HEK293 (cell line): Measurements from ENCODE around the gene TM7SF3.
A peak's percentile ranks its signal among the peaks of the same experiment; 100 is the strongest.

Source experiments
- CTCF ChIA-PET: fragments of 350-600 bp; formaldehyde crosslinking; extraction: SDS; loops from one replicate; lab custom pipeline; 2021; ENCODE audit warnings: antibody characterized with exemption; lab: Yijun Ruan, JAX
- POLR2A ChIA-PET: fragments of 300-600 bp; formaldehyde crosslinking; extraction: SDS; loops from one replicate; lab custom pipeline; 2020; ENCODE audit warnings: antibody characterized with exemption, inconsistent platforms; lab: Yijun Ruan, JAX
- H3K27ac ChIP-seq: fragments of 200-500 bp; sonication (Bioruptor generic); 2 replicates; pipeline ENCODE4 v1.5.1; 2014; ENCODE audit warnings: low read depth, low read length, control low read depth, inconsistent platforms; ENCODE audit errors: extremely low read depth
- H3K36me3 ChIP-seq, 2 experiments: fragments of 200-500 bp in 1 of 2; sonication (Bioruptor generic) in 1 of 2; 1 replicate in 1 of 2; 2 replicates in 1 of 2; pipeline ENCODE4 v1.5.1; 2014 to 2017; ENCODE audit warnings: inconsistent platforms in 2 of 2, low read length in 2 of 2; ENCODE audit not compliant: control insufficient read depth in 2 of 2, insufficient read depth in 1 of 2
- H3K4me1 ChIP-seq: fragments of 200-500 bp; sonication (Bioruptor generic); 2 replicates; pipeline ENCODE4 v1.5.1; 2014; ENCODE audit warnings: mild to moderate bottlenecking, low read length, inconsistent platforms; ENCODE audit not compliant: control insufficient read depth, insufficient read depth
- H3K4me3 ChIP-seq: 2 replicates; pipeline ENCODE4 v1.5.1; 2011; ENCODE audit warnings: low read depth, mild to moderate bottlenecking, control low read depth, low read length, moderate library complexity
- H3K9me3 ChIP-seq: fragments of 200-500 bp; sonication (Bioruptor generic); 2 replicates; pipeline ENCODE4 v1.5.1; 2014; ENCODE audit warnings: low read depth, low read length, inconsistent platforms; ENCODE audit not compliant: control insufficient read depth, insufficient read depth
- CTCF ChIP-seq: fragments of 450-650 bp; formaldehyde crosslinking; IDR thresholded peaks from 2 replicates; pipeline ENCODE4 v1.5.1; 2016; ENCODE audit warnings: missing biosample characterization, missing genetic modification characterization
- FEZF1 ChIP-seq: fragments of 450-650 bp; formaldehyde crosslinking; IDR thresholded peaks from 2 replicates; pipeline ENCODE4 v1.5.1; 2016; ENCODE audit warnings: missing biosample characterization, missing genetic modification characterization
- KLF16 ChIP-seq: fragments of 450-650 bp; formaldehyde crosslinking; IDR thresholded peaks from 2 replicates; pipeline ENCODE4 v1.5.1; 2017; ENCODE audit warnings: missing biosample characterization, missing genetic modification characterization
- OSR2 ChIP-seq: fragments of 450-650 bp; formaldehyde crosslinking; IDR thresholded peaks from 2 replicates; pipeline ENCODE4 v1.5.1; 2016; ENCODE audit warnings: missing biosample characterization, missing genetic modification characterization
- PRDM10 ChIP-seq: fragments of 450-650 bp; formaldehyde crosslinking; IDR thresholded peaks from 2 replicates; pipeline ENCODE4 v1.5.1; 2016; ENCODE audit warnings: missing biosample characterization, missing genetic modification characterization
- PRDM4 ChIP-seq: fragments of 450-650 bp; formaldehyde crosslinking; IDR thresholded peaks from 2 replicates; pipeline ENCODE4 v1.5.1; 2017; ENCODE audit warnings: missing biosample characterization, missing genetic modification characterization
- RBAK ChIP-seq: fragments of 450-650 bp; formaldehyde crosslinking; IDR thresholded peaks from 2 replicates; pipeline ENCODE4 v1.5.1; 2016; ENCODE audit warnings: missing biosample characterization, missing genetic modification characterization
- SCRT1 ChIP-seq: fragments of 450-650 bp; formaldehyde crosslinking; IDR thresholded peaks from 2 replicates; pipeline ENCODE4 v1.5.1; 2016; ENCODE audit warnings: missing biosample characterization, missing genetic modification characterization, borderline replicate concordance
- SETDB1 ChIP-seq: IDR thresholded peaks from one replicate; pipeline ENCODE4 v1.6.1; 2017; ENCODE audit warnings: mild to moderate bottlenecking, low read length, moderate library complexity, mixed read lengths; ENCODE audit not compliant: insufficient read length
- SP7 ChIP-seq: fragments of 450-650 bp; formaldehyde crosslinking; IDR thresholded peaks from 2 replicates; pipeline ENCODE4 v1.5.1; 2016; ENCODE audit warnings: missing biosample characterization, missing genetic modification characterization
- TRIM28 ChIP-seq: IDR thresholded peaks from 2 replicates; pipeline ENCODE4 v1.6.1; 2011; ENCODE audit warnings: low read length, control low read depth, borderline replicate concordance
- ZNF24 ChIP-seq: fragments of 450-650 bp; formaldehyde crosslinking; IDR thresholded peaks from 2 replicates; pipeline ENCODE4 v1.5.1; 2016; ENCODE audit warnings: missing biosample characterization, missing genetic modification characterization
- ZNF26 ChIP-seq: fragments of 450-650 bp; formaldehyde crosslinking; IDR thresholded peaks from 2 replicates; pipeline ENCODE4 v1.5.1; 2016; ENCODE audit warnings: missing biosample characterization, missing genetic modification characterization
- ZNF280D ChIP-seq: fragments of 450-650 bp; formaldehyde crosslinking; IDR thresholded peaks from 2 replicates; pipeline ENCODE4 v1.5.1; 2016; ENCODE audit warnings: missing biosample characterization, missing genetic modification characterization
- ZNF366 ChIP-seq: fragments of 450-650 bp; formaldehyde crosslinking; conservative IDR thresholded peaks from 2 replicates; pipeline ENCODE4 v1.5.1; 2016; ENCODE audit warnings: missing biosample characterization, missing genetic modification characterization
- ZNF561 ChIP-seq: fragments of 450-650 bp; IDR thresholded peaks from 2 replicates; pipeline ENCODE4 v1.5.1; 2018; ENCODE audit warnings: missing biosample characterization, missing genetic modification characterization, borderline replicate concordance
- ZNF585B ChIP-seq: fragments of 450-650 bp; formaldehyde crosslinking; IDR thresholded peaks from 2 replicates; pipeline ENCODE4 v1.5.1; 2016; ENCODE audit warnings: missing biosample characterization, missing genetic modification characterization
- ZNF623 ChIP-seq: fragments of 450-650 bp; formaldehyde crosslinking; IDR thresholded peaks from 2 replicates; pipeline ENCODE4 v1.5.1; 2016; ENCODE audit warnings: missing biosample characterization, missing genetic modification characterization
- ZNF660 ChIP-seq: fragments of 450-650 bp; IDR thresholded peaks from 2 replicates; pipeline ENCODE4 v1.5.1; 2018; ENCODE audit warnings: missing biosample characterization, mild to moderate bottlenecking, missing genetic modification characterization
- ZNF704 ChIP-seq: fragments of 450-650 bp; formaldehyde crosslinking; IDR thresholded peaks from 2 replicates; pipeline ENCODE4 v1.5.1; 2016; ENCODE audit warnings: missing biosample characterization, missing genetic modification characterization
- ZNF791 ChIP-seq: fragments of 450-650 bp; formaldehyde crosslinking; IDR thresholded peaks from 2 replicates; pipeline ENCODE4 v1.5.1; 2016; ENCODE audit warnings: missing biosample characterization, missing genetic modification characterization

TM7SF3 gene, protein sequence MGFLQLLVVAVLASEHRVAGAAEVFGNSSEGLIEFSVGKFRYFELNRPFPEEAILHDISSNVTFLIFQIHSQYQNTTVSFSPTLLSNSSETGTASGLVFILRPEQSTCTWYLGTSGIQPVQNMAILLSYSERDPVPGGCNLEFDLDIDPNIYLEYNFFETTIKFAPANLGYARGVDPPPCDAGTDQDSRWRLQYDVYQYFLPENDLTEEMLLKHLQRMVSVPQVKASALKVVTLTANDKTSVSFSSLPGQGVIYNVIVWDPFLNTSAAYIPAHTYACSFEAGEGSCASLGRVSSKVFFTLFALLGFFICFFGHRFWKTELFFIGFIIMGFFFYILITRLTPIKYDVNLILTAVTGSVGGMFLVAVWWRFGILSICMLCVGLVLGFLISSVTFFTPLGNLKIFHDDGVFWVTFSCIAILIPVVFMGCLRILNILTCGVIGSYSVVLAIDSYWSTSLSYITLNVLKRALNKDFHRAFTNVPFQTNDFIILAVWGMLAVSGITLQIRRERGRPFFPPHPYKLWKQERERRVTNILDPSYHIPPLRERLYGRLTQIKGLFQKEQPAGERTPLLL

GRCh38 chr12:27014085-27014858 is at the start of gene TM7SF3:
TM7SF3 (minus strand) TSS chr12:27014384; CDS start chr12:27014168, 216 bp downstream.
- Histone ChIP-seq H3K27ac (peak within 1 kb of the TSS; percentile 47), H3K4me3 (peak within 1 kb of the TSS; percentile 76), H3K4me1 (peaks cover 6% of the 10 kb centered on the region; the same call in 1 of the 2 replicates), H3K9me3 (no peaks in the 10 kb centered on the region), H3K36me3 (no peaks in the 10 kb centered on the region)
- POLR2A ChIA-PET, result interaction anchor here (0.7 to 1.2 kb wide), 4 partner anchors 8 to 230 kb away, joined by 3 to 7 read pairs (median 4); partner anchors contain the start of genes MED21 and STK38L
- CTCF ChIA-PET, result interaction anchor here (0.6 to 5.8 kb wide), 21 partner anchors 9 to 301 kb away, joined by 3 to 65 read pairs (median 4); partner anchors contain the start of gene MED21
- TF ChIP-seq ZNF26 (tag by site-specific recombination) (no peak), ZNF366 (tag by site-specific recombination) (0 out of 2 replicates have a peak, but pooled peaks have one; percentile 11), OSR2 (tag by site-specific recombination) (peak; percentile 55), ZNF704 (tag by site-specific recombination) (no peak), ZNF585B (tag by site-specific recombination) (no peak), ZNF24 (tag by site-specific recombination) (no peak), CTCF (tag by site-specific recombination) (peak; percentile 71), RBAK (no peak), KLF16 (tag by site-specific recombination) (no peak), PRDM10 (tag by site-specific recombination) (peak; percentile 20), SP7 (tag by site-specific recombination) (0 out of 2 replicates have a peak, but pooled peaks have one; percentile 37), PRDM4 (tag by site-specific recombination) (no peak), ZNF561 (tag by site-specific recombination) (peak; percentile 90), SCRT1 (tag by site-specific recombination) (no peak), SETDB1 (no peak), ZNF660 (tag by site-specific recombination) (peak; percentile 91), ZNF791 (tag by site-specific recombination) (no peak), FEZF1 (no peak), ZNF280D (tag by site-specific recombination) (no peak), ZNF623 (tag by site-specific recombination) (no peak), TRIM28 (no peak)
